ENCODE measurements around the gene LMAN1L.

LMAN1L gene

GRCh38 chr15:74857671-74858368 is 45.2 kb downstream of the LMAN1L start:
- no peak for DNase-seq (ENCODE audit: low read depth)

GRCh38 chr15:74858369-74858740 is 45.7 kb downstream of the LMAN1L start:
- DNase-seq (ENCODE audit: low read depth): no peak

GRCh38 chr15:74863239-74864056 is 50.8 kb downstream of the LMAN1L start:
- DNase-seq (ENCODE audit: low read depth): peak; percentile 28

GRCh38 chr15:74864296-74864695 is 51.7 kb downstream of the LMAN1L start:
- DNase-seq (ENCODE audit: low read depth): no peak

- no peak for DNase-seq (ENCODE audit: low read depth)
These were observed 52.7 kb downstream of the LMAN1L start for GRCh38 chr15:74865316-74865715.

GRCh38 chr15:74866090-74866489 is 53.5 kb downstream of the LMAN1L start:
- peak; percentile 85 for DNase-seq (ENCODE audit: low read depth)

- no peak for DNase-seq (ENCODE audit: low read depth)
These were observed 54.9 kb downstream of the LMAN1L start for GRCh38 chr15:74867466-74868038.

GRCh38 chr15:74868059-74868458 is 55.4 kb downstream of the LMAN1L start:
- DNase-seq (ENCODE audit: low read depth): no peak

GRCh38 chr15:74869372-74869725 is 56.7 kb downstream of the LMAN1L start:
- peak; percentile 27 for DNase-seq (ENCODE audit: low read depth)

GRCh38 chr15:74869726-74870407 is 57.2 kb downstream of the LMAN1L start:
- peak; percentile 27 for DNase-seq (ENCODE audit: low read depth)

DNA sequence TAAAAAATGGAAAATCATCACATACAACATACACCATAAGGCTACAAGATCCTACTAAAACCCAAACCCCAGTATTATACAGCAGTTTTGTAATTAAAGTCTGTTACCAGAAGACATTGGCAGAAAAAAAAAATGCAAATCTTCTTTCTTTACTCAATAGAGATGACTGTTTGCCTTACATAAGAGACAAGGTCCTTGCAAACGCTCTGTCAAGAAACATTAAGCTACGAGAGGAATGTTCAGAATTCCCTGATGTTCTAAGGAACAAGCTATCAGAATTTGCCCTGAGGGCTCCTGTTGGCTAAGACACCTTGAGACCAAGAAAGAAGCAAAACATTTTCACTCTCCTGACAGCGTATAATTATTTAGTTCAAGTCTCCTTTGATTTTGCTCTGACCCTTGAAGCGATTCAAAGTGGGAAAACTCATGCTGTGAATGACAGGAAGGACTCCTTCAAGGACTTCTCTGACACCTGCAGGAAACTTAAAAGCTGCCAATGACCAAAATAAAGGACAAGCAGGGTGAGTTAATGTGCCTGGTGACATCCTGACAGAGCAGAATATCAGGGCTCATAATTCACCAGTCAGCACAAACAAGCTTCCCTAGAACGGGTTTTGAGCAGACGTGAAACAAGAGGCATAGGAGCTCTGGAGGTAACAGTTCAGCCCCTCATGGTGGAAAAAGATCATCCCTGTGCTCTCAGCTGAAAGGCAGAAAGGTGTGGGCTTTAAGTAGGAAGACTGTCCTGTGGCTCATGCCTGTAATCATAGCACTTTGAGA is 58.0 kb downstream of the LMAN1L start:
- peak; percentile 61 for DNase-seq (ENCODE audit: low read depth)

DNA sequence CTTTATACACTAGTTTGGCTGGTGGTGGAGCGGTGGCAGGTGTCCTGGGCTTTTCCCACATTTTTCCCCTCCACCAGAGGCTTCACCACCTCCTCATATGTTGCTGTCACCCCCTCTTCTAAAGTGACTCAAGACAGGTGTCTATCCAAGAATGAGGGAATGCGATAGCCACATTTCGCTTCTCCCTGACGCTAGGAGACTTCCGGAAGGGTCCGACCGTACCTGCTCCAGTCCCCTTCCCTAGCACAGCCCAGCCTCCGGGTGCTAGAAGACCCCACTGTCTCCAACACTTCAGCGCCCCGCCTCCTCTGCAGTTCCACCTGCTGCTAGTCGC is 60.0 kb downstream of the LMAN1L start:
- no peak for DNase-seq (ENCODE audit: low read depth)

DNA sequence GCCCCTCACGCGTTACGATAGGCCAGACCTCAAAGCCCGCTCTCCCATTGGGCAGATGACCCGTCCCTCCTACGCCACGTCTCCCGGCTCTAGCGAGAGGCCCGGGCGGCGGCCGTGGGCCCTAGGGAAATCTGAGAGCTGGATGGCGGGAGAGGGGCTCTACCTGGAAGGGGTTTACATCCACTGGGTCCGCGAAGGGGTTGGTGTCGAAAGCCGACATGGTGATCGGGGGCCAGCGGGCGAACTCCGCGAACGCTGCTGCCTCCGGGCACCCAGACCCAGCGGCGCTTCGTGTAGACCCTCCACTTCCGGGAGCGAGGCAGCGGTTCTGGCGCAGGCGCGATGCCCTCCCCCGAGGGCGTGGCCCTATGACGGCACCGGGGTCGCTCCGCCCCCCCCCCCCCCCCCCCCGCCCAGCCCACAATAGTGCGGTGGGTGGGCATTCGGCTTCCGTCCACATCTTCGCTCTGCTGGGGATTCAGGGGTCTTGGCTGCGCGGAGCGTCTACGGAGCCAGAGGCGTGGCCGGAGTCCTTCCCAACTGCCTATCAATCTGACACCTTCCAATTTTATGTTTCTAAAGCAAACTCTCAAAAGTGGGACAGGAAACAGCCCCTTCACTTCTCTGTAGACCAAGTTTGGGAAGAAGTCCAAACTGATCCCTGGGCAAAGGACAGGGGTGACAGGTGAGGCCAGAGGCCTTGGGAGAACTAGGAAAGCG is 60.6 kb downstream of the LMAN1L start, which contains the start of gene SCAMP2:
SCAMP2 (minus strand) TSS at position 330 of the 720 bp plus-strand sequence; CDS start at position 220, 110 bp downstream.
- peak; percentile 93 for DNase-seq (ENCODE audit: low read depth)

GRCh38 chr15:74873756-74874424 is 61.3 kb downstream of the LMAN1L start:
- DNase-seq (ENCODE audit: low read depth): peak; percentile 33

All from amniotic epithelial cell (primary cell).